Tibial artery (tissue), 4 donors: ENCODE data around the gene ACSL1.

ENCODE experiments used
- DNase-seq, 2 donors: peaks; one replicate each; pipeline ENCODE4 v3.0.0-alpha.2; 2019
- H3K27ac ChIP-seq, 2 donors: fragments of 200-600 bp; sonication (generic) in 1 of 2; 1 replicate in 1 of 2; 2 replicates in 1 of 2; pipeline ENCODE4 v1.5.1; 2018 to 2019; ENCODE audit warnings: mild to moderate bottlenecking in 1 of 2
- H3K27me3 ChIP-seq, 2 donors: fragments of 200-600 bp; sonication (generic) in 1 of 2; one replicate each; pipeline versions ENCODE4 v1.5.1 to v1.6.0; 2016 to 2019
- H3K36me3 ChIP-seq, 3 donors: fragments of 200-600 bp; sonication (generic) in 2 of 3; one replicate each; pipeline ENCODE4 v1.5.1; 2016 to 2019; ENCODE audit warnings: mild to moderate bottlenecking in 2 of 3
- H3K4me1 ChIP-seq, 4 donors: fragments of 200-600 bp; sonication (generic) in 2 of 4; 1 replicate in 3 of 4; 2 replicates in 1 of 4; pipeline ENCODE4 v1.5.1; 2016 to 2019
- H3K4me3 ChIP-seq, 2 donors: fragments of 200-600 bp; sonication (generic) in 1 of 2; 1 replicate in 1 of 2; 2 replicates in 1 of 2; pipeline ENCODE4 v1.5.1; 2018 to 2019; ENCODE audit warnings: mild to moderate bottlenecking in 2 of 2
- H3K9me3 ChIP-seq, 3 donors: fragments of 200-600 bp; sonication (generic) in 1 of 3; one replicate each; pipeline ENCODE4 v1.5.1; 2016 to 2019
- intact Hi-C: fragments of 100-400 bp; cut with DNase I; formaldehyde crosslinking; loops from one replicate; pipeline ENCODE4 v1.15.0; 2023; ENCODE audit warnings: low total_unique reads
- TF ChIP-seq, protein P1 (sequence below), 2 experiments: fragments of 200-600 bp in 1 of 2; fragments of 450-650 bp in 1 of 2; IDR thresholded peaks; one replicate each; pipeline ENCODE4 v1.5.1; 2017 to 2019; ENCODE audit warnings: antibody characterized with exemption in 2 of 2, mild to moderate bottlenecking in 1 of 2, moderate library complexity in 1 of 2

Gene ACSL1

DNA sequence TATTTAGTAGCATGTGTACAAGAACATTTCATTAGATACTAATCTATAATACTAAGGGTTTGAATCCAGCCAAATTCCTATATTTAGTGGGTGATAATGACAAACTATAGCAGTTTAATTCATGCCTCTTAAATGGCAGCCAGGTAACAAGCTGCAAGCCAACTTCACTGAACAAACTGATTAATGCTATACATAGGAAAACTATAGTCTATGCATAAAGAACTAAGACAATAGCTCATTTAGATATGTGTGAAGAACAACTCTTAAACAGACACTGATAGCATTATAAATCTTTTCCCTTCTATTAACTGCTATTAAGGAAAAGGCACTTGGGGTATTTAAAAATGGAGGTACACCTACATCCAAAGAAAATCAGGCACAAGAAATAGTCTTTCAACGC lies 19.1 kb downstream of the ACSL1 start:
- peaks cover 0 to 39% (median 21%) of the 10 kb centered on the region in 4 donors for H3K4me1 ChIP-seq
- no peaks in the 10 kb centered on the region for H3K9me3 ChIP-seq
- peaks cover 0 to 9% (median 0%) of the 10 kb centered on the region in 3 donors for H3K36me3 ChIP-seq
- H3K27ac ChIP-seq = no peak overlapping the region
- H3K27me3 ChIP-seq = no peaks in the 10 kb centered on the region
- DNase-seq = no peak
- TF ChIP-seq, protein P1, sequence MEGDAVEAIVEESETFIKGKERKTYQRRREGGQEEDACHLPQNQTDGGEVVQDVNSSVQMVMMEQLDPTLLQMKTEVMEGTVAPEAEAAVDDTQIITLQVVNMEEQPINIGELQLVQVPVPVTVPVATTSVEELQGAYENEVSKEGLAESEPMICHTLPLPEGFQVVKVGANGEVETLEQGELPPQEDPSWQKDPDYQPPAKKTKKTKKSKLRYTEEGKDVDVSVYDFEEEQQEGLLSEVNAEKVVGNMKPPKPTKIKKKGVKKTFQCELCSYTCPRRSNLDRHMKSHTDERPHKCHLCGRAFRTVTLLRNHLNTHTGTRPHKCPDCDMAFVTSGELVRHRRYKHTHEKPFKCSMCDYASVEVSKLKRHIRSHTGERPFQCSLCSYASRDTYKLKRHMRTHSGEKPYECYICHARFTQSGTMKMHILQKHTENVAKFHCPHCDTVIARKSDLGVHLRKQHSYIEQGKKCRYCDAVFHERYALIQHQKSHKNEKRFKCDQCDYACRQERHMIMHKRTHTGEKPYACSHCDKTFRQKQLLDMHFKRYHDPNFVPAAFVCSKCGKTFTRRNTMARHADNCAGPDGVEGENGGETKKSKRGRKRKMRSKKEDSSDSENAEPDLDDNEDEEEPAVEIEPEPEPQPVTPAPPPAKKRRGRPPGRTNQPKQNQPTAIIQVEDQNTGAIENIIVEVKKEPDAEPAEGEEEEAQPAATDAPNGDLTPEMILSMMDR (IDR thresholded peaks at IDR 0.05) = no peak
- intact Hi-C loops = no loop called here
- no peak overlapping the region for H3K4me3 ChIP-seq

DNA sequence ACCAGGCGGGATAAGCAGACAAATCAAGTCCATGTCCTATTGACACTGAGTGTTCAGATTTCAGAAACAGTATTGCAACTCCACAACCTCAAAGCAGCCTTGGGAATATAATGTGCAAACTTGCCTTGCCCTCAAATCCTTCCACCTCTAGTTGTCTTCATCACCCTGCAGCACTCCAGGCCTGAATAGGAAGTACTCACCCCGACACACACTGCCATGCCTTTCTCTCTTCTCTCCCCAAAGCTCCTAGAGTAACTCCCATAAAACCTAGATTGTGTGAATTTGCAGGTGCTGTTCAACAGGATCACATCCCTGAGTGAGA lies 19.6 kb downstream of the ACSL1 start:
- Histone ChIP-seq H3K27me3 (no peaks in the 10 kb centered on the region), H3K36me3 (peaks cover 0 to 9% (median 0%) of the 10 kb centered on the region in 3 donors), H3K4me3 (no peak overlapping the region), H3K4me1 (peaks cover 0 to 43% (median 22%) of the 10 kb centered on the region in 4 donors), H3K9me3 (no peaks in the 10 kb centered on the region), H3K27ac (no peak overlapping the region)
- DNase-seq = peak in 1 of 2 donors; percentile 5
- intact Hi-C loops = no loop called here
- TF ChIP-seq, protein P1 (IDR thresholded peaks at IDR 0.05) = no peak

DNA sequence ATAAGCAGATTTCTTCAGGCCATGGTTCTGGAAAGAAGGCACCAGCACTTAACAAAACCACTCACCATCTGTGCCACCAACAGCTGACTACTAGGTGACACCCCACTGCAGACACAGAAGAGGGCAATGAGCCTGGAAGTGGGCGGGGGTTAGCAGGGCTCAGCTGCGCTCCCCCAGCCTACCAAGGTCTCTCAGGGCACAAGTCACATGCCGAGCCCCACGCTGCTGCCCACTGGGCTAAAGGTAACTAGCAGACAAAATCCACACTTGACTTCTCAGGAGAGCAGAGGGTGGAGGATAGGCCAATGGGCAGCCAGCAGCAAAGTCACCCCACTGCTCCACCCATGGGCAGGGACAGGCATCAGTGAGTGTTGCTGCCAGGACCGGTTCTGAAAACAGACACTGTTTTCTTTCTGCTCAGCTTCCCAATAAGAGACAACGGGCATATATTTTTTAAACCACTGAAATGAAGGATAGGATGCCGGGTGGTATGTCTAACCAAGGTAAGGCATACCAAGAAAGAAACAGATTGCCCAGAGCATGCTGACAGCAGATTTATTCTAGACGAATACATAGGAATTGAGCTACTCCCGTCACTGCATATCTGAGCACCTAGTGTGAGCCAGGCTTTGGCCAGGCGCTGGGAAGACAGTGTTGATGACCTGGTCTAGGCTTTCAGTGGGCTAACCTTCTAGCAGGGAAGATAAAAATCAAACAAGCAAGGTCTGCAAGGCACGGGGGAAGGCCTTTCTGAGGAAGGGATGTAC lies 20.1 kb downstream of the ACSL1 start:
- intact Hi-C loops = no loop called here
- TF ChIP-seq, protein P1 (IDR thresholded peaks at IDR 0.05) = no peak
- DNase-seq = peak in 1 of 2 donors; percentile 67
- Histone ChIP-seq H3K36me3 (peaks cover 0 to 9% (median 0%) of the 10 kb centered on the region in 3 donors), H3K9me3 (no peaks in the 10 kb centered on the region), H3K4me1 (peaks cover 0 to 47% (median 24%) of the 10 kb centered on the region in 4 donors), H3K4me3 (no peak overlapping the region), H3K27me3 (no peaks in the 10 kb centered on the region), H3K27ac (no peak overlapping the region)

DNA sequence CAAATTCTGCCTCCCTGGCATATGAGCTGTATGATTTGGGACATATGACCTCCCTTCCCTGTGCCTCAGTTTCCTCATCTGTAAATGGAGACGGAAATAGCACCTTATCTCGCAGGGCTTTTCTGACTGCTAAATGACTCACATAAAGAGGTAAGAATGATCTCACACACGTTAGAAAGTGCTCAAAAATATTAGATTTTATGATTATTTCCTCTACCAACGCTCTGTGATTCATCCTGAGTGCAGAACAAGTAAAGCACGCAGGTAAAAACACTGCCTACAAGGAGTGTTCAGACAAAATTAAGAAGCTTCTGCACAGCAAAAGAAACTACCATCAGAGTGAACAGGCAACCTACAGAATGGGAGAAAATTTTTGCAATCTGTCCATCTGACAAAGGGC lies 21.1 kb downstream of the ACSL1 start:
- Histone ChIP-seq H3K27ac (no peak overlapping the region), H3K4me3 (no peak overlapping the region), H3K9me3 (no peaks in the 10 kb centered on the region), H3K36me3 (peaks cover 0 to 9% (median 0%) of the 10 kb centered on the region in 3 donors), H3K27me3 (no peaks in the 10 kb centered on the region), H3K4me1 (peaks cover 0 to 49% (median 25%) of the 10 kb centered on the region in 4 donors)
- intact Hi-C loops = no loop called here
- DNase-seq = no peak
- TF ChIP-seq, protein P1 (IDR thresholded peaks at IDR 0.05) = no peak

DNA sequence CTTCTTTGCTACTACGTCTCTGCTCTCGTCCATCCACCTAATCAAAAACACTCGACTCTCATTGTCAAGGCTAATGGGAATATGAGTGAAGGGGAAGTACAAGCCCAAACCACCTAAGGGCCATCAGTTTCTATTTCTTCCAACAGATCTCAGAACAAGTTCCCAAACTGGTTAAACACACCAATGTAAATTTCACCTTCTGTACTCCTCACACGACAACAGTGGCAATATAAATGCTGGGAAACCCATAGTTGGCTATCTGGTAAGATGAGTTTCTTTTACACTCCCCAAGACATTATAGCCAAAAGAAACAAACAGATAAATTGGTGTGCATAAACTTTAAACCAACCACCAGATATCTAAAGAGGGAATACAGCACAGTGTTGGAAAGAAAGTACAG lies 21.9 kb downstream of the ACSL1 start:
- H3K27ac ChIP-seq = no peak overlapping the region
- TF ChIP-seq, protein P1 (IDR thresholded peaks at IDR 0.05) = no peak
- H3K27me3 ChIP-seq = no peaks in the 10 kb centered on the region
- H3K36me3 ChIP-seq = peaks cover 0 to 9% (median 0%) of the 10 kb centered on the region in 3 donors
- peaks cover 0 to 49% (median 25%) of the 10 kb centered on the region in 4 donors for H3K4me1 ChIP-seq
- intact Hi-C loops = no loop called here
- H3K4me3 ChIP-seq = no peak overlapping the region
- no peak for DNase-seq
- H3K9me3 ChIP-seq = no peaks in the 10 kb centered on the region
